SJCRH30 (cell line): Measurements from ENCODE around the gene GREB1L. TPM values are rescaled to one million over a fixed set of nuclear protein-coding genes. Genes with fewer than 3 reads are reported as not detected.

Source experiments
- DNase-seq, 2 experiments: peaks; one replicate each; pipeline ENCODE4 v3.0.0-alpha.2; 2015 to 2020
- H3K27ac ChIP-seq: fragments of 250-450 bp; sonication (Bioruptor Pico); 2 replicates; pipeline ENCODE4 v1.5.1; 2020; ENCODE audit warnings: mild to moderate bottlenecking, moderate library complexity
- H3K27me3 ChIP-seq: fragments of 250-450 bp; sonication (Bioruptor Pico); 2 replicates; pipeline ENCODE4 v1.5.1; 2020; ENCODE audit warnings: mild to moderate bottlenecking, moderate library complexity
- H3K36me3 ChIP-seq: fragments of 250-450 bp; sonication (Bioruptor Pico); 2 replicates; pipeline ENCODE4 v1.5.1; 2020; ENCODE audit warnings: mild to moderate bottlenecking, moderate library complexity
- H3K4me1 ChIP-seq: fragments of 250-450 bp; sonication (Bioruptor Pico); 2 replicates; pipeline ENCODE4 v1.5.1; 2020; ENCODE audit warnings: mild to moderate bottlenecking, moderate library complexity
- H3K4me3 ChIP-seq: fragments of 250-450 bp; sonication (Bioruptor Pico); 2 replicates; pipeline ENCODE4 v1.5.1; 2020; ENCODE audit warnings: mild to moderate bottlenecking, moderate library complexity
- H3K9me3 ChIP-seq: fragments of 250-450 bp; sonication (Bioruptor Pico); replicated peaks from 2 replicates; pipeline ENCODE4 v1.5.1; 2020; ENCODE audit warnings: mild to moderate bottlenecking, moderate library complexity
- total RNA-seq: library from RNA; depleted of rRNA; stranded (reverse); fragments of >200 nt; shearing (Covaris generic); gene quantifications from 2 replicates; pipeline ENCODE4 v1.2.3, GENCODE V29; 2014

Gene GREB1L
- total RNA-seq, 1 experiment from 2014 or later: not detected

DNA sequence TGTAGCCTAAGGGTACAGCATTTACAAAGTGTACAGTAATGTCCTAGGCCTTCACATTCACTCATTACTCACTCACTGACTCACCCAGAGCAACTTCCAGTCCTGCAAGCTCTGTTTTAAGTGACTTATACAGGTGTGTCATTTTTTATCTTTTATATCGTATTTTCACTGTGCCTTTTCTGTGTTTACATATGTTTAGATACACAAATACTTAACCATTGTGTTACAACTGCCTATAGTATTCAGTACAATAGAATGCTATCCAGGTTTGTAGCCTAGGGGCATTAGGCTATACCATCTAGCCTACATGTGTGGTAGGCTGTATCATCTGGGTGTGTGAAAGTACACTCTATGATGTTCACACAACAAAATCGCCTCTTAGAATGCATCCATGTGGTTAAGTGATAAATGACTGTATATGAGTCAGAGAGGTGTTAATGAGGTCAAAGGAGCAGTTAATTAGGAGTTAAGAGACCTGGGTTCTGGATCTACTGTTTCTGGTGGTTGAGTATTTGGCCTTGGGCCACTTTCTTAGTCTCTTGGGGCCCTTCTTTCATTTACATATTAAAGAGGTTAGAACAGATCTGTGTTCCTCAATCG is 149.1 kb downstream of the GREB1L start:
- Histone ChIP-seq H3K36me3 (no peaks in the 10 kb centered on the region), H3K27ac (no peak overlapping the region), H3K9me3 (no peaks in the 10 kb centered on the region), H3K4me1 (no peaks in the 10 kb centered on the region), H3K4me3 (no peak overlapping the region), H3K27me3 (no peaks in the 10 kb centered on the region)
- no peak for DNase-seq

GRCh38 chr18:21393986-21394385 is 152.0 kb downstream of the GREB1L start:
- H3K27ac ChIP-seq: no peak overlapping the region
- DNase-seq: no peak
- H3K4me1 ChIP-seq: no peaks in the 10 kb centered on the region
- H3K4me3 ChIP-seq: no peak overlapping the region
- H3K9me3 ChIP-seq: no peaks in the 10 kb centered on the region
- no peaks in the 10 kb centered on the region for H3K27me3 ChIP-seq
- no peaks in the 10 kb centered on the region for H3K36me3 ChIP-seq

GRCh38 chr18:21398121-21398520 is 156.1 kb downstream of the GREB1L start:
- no peak for DNase-seq

GRCh38 chr18:21402272-21402671 is 160.2 kb downstream of the GREB1L start:
- H3K36me3 ChIP-seq: no peaks in the 10 kb centered on the region
- no peak overlapping the region for H3K4me3 ChIP-seq
- no peak overlapping the region for H3K27ac ChIP-seq
- no peak for DNase-seq
- no peaks in the 10 kb centered on the region for H3K27me3 ChIP-seq
- H3K4me1 ChIP-seq: no peaks in the 10 kb centered on the region
- H3K9me3 ChIP-seq: no peaks in the 10 kb centered on the region

More at GRCh38 chr18:21398121-21398520, 156.1 kb downstream of the GREB1L start:
- Histone ChIP-seq H3K4me1 (no peaks in the 10 kb centered on the region), H3K9me3 (no peaks in the 10 kb centered on the region), H3K4me3 (no peak overlapping the region), H3K27me3 (no peaks in the 10 kb centered on the region), H3K36me3 (no peaks in the 10 kb centered on the region), H3K27ac (no peak overlapping the region)

DNA sequence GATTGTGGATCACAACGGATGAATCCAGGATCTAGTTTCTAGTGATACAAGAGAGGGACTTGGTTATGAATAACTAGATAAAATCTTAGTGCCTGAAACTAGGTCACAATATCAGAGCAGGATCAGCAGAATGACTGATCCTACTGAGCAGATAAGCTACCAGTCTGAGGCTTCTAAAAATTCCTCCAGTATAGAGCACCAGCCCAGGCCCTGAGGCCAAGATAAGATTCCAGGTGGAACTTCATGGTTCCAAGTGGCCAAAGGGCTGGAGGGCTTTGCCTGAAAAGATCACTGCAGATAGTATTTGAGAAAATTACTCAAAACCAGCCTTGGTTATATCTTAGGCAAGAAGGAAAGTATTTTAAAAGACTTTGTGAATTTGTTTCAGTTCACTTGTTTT is 162.4 kb downstream of the GREB1L start:
- Histone ChIP-seq H3K4me1 (no peaks in the 10 kb centered on the region), H3K4me3 (no peak overlapping the region)

GRCh38 chr18:21406116-21406515 is 164.1 kb downstream of the GREB1L start:
- Histone ChIP-seq H3K4me1 (no peaks in the 10 kb centered on the region), H3K36me3 (no peaks in the 10 kb centered on the region), H3K4me3 (no peak overlapping the region), H3K9me3 (no peaks in the 10 kb centered on the region), H3K27me3 (no peaks in the 10 kb centered on the region), H3K27ac (no peak overlapping the region)
- DNase-seq: no peak

More for the DNA sequence above, 162.4 kb downstream of the GREB1L start:
- no peak overlapping the region for H3K27ac ChIP-seq
- DNase-seq: no peak
- H3K27me3 ChIP-seq: no peaks in the 10 kb centered on the region
- H3K9me3 ChIP-seq: no peaks in the 10 kb centered on the region
- H3K36me3 ChIP-seq: no peaks in the 10 kb centered on the region

DNA sequence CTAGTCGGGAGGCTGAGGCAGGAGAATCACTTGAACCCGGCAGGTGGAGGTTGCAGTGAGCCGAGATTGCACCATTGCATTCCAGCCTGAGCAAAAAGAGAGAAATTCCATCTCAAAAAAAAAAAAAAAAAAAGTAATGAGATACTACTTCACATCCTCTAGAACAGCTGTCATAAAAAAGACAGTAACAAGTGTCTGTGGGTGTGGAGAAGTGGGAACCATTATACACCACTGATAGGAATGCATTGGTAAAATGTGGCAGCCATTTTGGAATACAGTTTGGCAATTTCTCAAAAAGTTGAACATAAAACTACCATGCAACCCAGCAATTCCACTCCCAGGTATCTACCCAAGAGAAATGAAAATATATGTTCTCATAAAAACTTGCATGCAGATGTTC is 166.6 kb downstream of the GREB1L start:
- H3K27me3 ChIP-seq: no peaks in the 10 kb centered on the region
- H3K27ac ChIP-seq: no peak overlapping the region
- H3K9me3 ChIP-seq: no peaks in the 10 kb centered on the region
- peak in 1 of 2 experiments; percentile 4 for DNase-seq
- no peaks in the 10 kb centered on the region for H3K36me3 ChIP-seq
- H3K4me1 ChIP-seq: no peaks in the 10 kb centered on the region
- no peak overlapping the region for H3K4me3 ChIP-seq

- Histone ChIP-seq H3K4me1 (no peaks in the 10 kb centered on the region), H3K27ac (no peak overlapping the region), H3K9me3 (no peaks in the 10 kb centered on the region), H3K4me3 (no peak overlapping the region), H3K36me3 (no peaks in the 10 kb centered on the region), H3K27me3 (no peaks in the 10 kb centered on the region)
- DNase-seq: no peak
These were observed 191.4 kb downstream of the GREB1L start for GRCh38 chr18:21433436-21433835.

DNA sequence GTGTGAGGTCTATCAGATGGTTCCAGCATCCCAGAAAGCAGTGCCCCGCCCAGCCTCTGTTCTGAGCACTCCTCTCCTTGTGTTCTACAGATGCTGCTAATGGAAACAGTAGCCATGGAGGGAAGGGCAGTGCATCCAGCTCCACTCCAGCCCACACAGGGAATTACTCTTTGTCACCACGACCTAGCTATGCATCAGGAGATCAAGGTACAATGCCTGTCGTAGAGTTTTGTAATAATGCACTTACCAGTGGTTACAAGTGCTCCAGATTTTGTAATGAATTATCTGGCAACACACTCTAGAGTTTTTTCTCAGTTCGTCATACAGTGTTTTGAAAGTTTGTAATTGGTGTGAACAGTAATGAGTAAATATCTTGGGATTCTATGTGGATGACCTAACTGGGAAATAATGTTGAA is 197.4 kb downstream of the GREB1L start:
- H3K4me1 ChIP-seq: no peaks in the 10 kb centered on the region
- no peaks in the 10 kb centered on the region for H3K36me3 ChIP-seq
- no peak overlapping the region for H3K27ac ChIP-seq
- H3K27me3 ChIP-seq: no peaks in the 10 kb centered on the region
- DNase-seq: no peak
- no peaks in the 10 kb centered on the region for H3K9me3 ChIP-seq
- H3K4me3 ChIP-seq: no peak overlapping the region

DNA sequence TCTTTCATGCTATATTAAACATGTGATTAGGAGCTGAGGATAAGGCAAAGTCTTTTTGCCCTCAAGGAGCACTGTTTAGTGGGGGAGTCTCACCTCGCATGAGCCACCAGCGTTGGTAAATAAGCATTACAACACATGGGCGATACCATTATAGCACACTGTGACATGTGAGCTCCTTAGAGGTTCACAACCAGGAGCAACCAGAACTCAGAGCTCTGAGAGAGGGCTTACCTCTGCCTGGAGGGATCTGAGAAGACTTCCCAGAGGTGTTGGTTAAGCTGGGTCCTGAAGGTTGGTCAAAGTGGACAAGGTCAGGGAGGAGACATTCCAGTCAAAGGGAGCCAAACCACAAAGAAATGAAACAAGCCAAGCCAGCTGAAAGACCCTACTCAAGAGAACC is 199.6 kb downstream of the GREB1L start:
- DNase-seq: no peak
- Histone ChIP-seq H3K9me3 (no peaks in the 10 kb centered on the region), H3K4me3 (no peak overlapping the region), H3K27ac (no peak overlapping the region), H3K4me1 (no peaks in the 10 kb centered on the region), H3K27me3 (no peaks in the 10 kb centered on the region), H3K36me3 (no peaks in the 10 kb centered on the region)

DNA sequence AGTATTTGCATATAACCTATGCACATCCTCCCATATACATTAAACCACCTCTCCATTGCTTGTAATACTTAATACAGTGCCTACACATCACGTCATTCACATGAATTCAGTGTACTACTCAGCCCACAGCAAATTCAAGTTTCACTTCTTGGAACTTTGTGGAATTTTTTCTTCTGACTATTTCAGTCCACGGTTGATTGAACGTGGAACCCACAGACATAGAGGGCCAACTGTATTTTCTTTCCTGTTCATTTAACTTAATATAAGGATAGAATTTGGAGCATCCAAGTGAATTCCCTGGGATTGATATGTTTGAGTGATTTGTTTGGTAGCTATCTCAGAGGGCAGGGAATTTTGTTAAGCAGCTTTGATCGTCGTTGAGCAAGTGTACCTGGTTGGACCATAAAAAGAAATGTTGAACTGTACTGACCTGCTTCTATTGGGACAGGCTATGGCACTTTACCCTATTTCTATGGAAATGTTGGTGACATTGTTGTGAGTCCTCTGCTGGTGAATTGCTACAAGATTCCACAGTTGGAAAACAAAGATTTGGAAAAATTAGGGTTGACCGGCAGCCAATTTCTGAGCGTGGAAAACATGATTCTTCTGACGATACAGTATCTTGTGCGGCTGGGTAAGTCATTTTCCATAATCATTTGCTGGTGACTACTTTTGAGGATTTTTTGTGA is 201.9 kb downstream of the GREB1L start:
- H3K4me3 ChIP-seq: no peak overlapping the region
- no peaks in the 10 kb centered on the region for H3K4me1 ChIP-seq
- H3K9me3 ChIP-seq: no peaks in the 10 kb centered on the region
- no peaks in the 10 kb centered on the region for H3K36me3 ChIP-seq
- DNase-seq: no peak
- H3K27ac ChIP-seq: no peak overlapping the region
- no peaks in the 10 kb centered on the region for H3K27me3 ChIP-seq

- Histone ChIP-seq H3K9me3 (no peaks in the 10 kb centered on the region), H3K36me3 (no peaks in the 10 kb centered on the region), H3K4me1 (no peaks in the 10 kb centered on the region), H3K4me3 (no peak overlapping the region), H3K27me3 (no peaks in the 10 kb centered on the region), H3K27ac (no peak overlapping the region)
- peak; percentile 3 to 43 for DNase-seq
These were observed 202.6 kb downstream of the GREB1L start for GRCh38 chr18:21444465-21445212.

- Histone ChIP-seq H3K4me1 (no peaks in the 10 kb centered on the region), H3K36me3 (no peaks in the 10 kb centered on the region), H3K27ac (no peak overlapping the region), H3K9me3 (no peaks in the 10 kb centered on the region), H3K27me3 (no peaks in the 10 kb centered on the region), H3K4me3 (no peak overlapping the region)
- DNase-seq: no peak
These were observed 206.3 kb downstream of the GREB1L start for GRCh38 chr18:21448299-21448698.

DNA sequence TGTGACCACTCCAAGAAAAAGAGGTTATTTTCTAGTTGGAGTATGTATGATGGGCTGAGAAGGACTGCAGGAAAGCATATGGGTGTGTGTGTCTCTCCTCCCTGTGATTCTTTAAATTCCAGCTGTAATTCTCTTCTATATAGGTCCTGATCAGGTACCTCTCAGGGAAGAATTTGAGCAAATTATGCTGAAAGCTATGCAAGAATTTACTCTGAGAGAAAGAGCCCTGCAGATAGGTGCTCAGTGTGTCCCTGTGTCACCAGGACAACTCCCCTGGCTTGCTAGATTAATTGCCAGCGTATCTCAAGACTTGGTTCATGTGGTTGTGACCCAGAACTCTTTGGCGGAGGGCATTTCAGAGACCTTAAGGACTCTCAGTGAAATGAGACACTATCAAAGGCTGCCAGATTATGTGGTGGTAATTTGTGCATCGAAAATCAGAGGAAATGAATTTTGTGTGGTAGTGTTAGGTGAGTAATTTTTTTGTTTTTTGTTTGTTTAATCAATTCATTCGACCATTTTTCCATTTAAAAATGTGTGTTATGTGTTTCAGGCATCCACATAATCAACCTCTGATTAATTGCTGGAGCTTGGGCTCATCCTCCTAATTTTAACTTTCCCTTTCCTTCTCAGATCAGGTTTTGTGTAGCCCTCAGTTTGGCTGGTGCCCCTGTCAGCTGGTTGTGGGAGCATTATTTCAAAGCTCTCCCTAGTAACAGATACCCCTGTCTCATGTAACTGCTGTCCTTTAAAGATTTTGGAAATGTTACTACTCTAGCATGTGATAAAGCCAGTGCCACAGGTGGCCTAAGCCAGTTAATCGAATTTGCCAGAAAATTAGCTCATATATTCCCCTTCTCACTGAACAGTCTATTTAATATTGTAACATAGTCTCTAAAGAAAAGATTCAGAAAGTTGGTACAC is 207.6 kb downstream of the GREB1L start:
- no peaks in the 10 kb centered on the region for H3K36me3 ChIP-seq

More for the DNA sequence above, 207.6 kb downstream of the GREB1L start:
- no peak overlapping the region for H3K4me3 ChIP-seq
- H3K9me3 ChIP-seq: no peaks in the 10 kb centered on the region
- no peaks in the 10 kb centered on the region for H3K27me3 ChIP-seq
- no peaks in the 10 kb centered on the region for H3K4me1 ChIP-seq
- H3K27ac ChIP-seq: no peak overlapping the region
- no peak for DNase-seq
